Measurements from ENCODE around the gene FYB2. TPM values are rescaled to one million over a fixed set of nuclear protein-coding genes. Genes with fewer than 3 reads are reported as not detected.
A peak's percentile ranks its signal among the peaks of the same experiment; 100 is the strongest.

The FYB2 gene
- total RNA-seq, 1 donor from 2014 or later = not detected

DNA sequence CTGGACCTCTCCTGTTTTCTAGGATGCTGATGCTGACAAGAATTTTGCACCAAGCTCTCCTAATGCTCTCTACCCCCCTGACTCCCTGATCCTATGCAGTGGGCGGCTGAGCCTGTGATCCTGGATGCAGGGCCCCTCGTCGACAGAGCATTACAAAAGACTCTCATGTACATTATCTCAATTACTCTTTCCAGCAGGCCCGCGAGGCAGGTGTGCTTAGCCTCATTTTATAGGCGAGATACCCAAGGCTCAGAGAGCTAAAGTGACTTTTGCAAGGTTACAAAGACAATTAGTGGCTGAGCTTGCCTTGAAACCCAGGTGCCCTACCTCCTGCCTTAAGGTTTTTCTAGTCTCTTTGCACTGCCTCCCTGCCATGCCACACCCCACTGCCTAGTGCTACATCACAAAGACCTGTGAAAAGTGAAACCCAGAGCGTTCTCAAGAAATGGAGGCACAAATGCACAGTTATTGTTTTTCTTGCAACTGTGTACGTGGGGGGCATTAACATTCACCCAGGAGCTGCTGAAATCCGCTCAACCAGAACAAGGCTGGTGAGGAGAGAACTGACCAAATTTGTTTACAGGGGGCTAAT lies 25.4 kb upstream of the FYB2 start:
- Mint-ChIP-seq H3K4me3 (ENCODE audit: unreplicated experiment) (no peak overlapping the region), H3K27me3 (ENCODE audit: unreplicated experiment) (peaks cover 34% of the 10 kb centered on the region), H3K4me1 (ENCODE audit: unreplicated experiment) (no peaks in the 10 kb centered on the region), H3K36me3 (ENCODE audit: unreplicated experiment) (no peaks in the 10 kb centered on the region), H3K27ac (ENCODE audit: unreplicated experiment) (no peak overlapping the region), H3K9me3 (ENCODE audit: unreplicated experiment) (no peaks in the 10 kb centered on the region)
- TF ChIP-seq, protein P1, sequence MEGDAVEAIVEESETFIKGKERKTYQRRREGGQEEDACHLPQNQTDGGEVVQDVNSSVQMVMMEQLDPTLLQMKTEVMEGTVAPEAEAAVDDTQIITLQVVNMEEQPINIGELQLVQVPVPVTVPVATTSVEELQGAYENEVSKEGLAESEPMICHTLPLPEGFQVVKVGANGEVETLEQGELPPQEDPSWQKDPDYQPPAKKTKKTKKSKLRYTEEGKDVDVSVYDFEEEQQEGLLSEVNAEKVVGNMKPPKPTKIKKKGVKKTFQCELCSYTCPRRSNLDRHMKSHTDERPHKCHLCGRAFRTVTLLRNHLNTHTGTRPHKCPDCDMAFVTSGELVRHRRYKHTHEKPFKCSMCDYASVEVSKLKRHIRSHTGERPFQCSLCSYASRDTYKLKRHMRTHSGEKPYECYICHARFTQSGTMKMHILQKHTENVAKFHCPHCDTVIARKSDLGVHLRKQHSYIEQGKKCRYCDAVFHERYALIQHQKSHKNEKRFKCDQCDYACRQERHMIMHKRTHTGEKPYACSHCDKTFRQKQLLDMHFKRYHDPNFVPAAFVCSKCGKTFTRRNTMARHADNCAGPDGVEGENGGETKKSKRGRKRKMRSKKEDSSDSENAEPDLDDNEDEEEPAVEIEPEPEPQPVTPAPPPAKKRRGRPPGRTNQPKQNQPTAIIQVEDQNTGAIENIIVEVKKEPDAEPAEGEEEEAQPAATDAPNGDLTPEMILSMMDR (IDR thresholded peaks at IDR 0.05) = no peak
- DNase-seq (ENCODE audit: extremely low spot score, unreplicated experiment) = no peak

DNA sequence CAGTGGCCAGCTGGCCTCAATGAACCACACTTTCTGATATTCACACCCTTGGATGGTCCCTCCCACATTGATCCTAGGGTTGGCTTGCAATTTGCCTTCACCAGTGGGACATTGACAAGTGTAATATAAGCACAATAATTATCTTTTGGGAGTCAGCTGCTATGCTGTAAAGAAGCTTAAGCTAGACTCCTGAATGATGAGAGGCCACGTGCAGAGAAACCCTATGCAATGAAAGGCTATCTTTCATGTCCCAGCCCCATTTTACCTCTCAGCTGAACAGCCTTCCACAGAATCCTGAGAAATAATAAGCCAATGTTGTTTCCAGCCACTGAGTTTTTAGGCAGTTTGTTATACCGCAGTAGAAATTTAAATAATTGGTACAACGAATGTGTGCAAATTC lies 24.3 kb upstream of the FYB2 start:
- no peak overlapping the region for H3K4me3 Mint-ChIP-seq (ENCODE audit: unreplicated experiment)

DNA sequence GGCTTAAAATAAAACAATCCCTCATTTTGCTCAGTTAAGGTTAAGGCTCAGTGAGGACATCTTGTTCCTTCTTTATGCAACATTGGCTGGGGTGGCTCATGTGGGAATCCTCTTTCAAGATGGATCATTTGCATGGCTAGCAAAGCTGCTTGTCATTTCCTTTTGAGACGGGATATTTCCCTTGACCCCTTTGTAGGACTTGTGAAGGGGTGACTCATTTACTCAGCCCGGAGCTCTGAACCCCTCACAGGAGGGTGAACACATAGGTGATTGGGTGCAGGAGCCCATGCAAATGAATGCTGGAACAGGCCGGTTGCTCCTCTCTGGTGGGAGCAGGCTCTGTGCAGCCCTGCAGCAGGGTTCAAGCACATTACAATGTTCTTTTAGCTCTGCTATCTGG lies 19.6 kb upstream of the FYB2 start:
- no peak overlapping the region for H3K27ac Mint-ChIP-seq (ENCODE audit: unreplicated experiment)
- peaks cover 8% of the 10 kb centered on the region for H3K27me3 Mint-ChIP-seq (ENCODE audit: unreplicated experiment)
- TF ChIP-seq, protein P1 (IDR thresholded peaks at IDR 0.05) = no peak
- peaks cover 2% of the 10 kb centered on the region for H3K36me3 Mint-ChIP-seq (ENCODE audit: unreplicated experiment)
- H3K9me3 Mint-ChIP-seq (ENCODE audit: unreplicated experiment) = no peaks in the 10 kb centered on the region
- H3K4me1 Mint-ChIP-seq (ENCODE audit: unreplicated experiment) = no peaks in the 10 kb centered on the region
- peak; percentile 11 for DNase-seq (ENCODE audit: extremely low spot score, unreplicated experiment)
- no peak overlapping the region for H3K4me3 Mint-ChIP-seq (ENCODE audit: unreplicated experiment)

More for the DNA sequence above, 24.3 kb upstream of the FYB2 start:
- H3K27me3 Mint-ChIP-seq (ENCODE audit: unreplicated experiment) = peaks cover 31% of the 10 kb centered on the region
- H3K36me3 Mint-ChIP-seq (ENCODE audit: unreplicated experiment) = peaks cover 2% of the 10 kb centered on the region
- no peak for DNase-seq (ENCODE audit: extremely low spot score, unreplicated experiment)
- TF ChIP-seq, protein P1 (IDR thresholded peaks at IDR 0.05) = no peak
- H3K9me3 Mint-ChIP-seq (ENCODE audit: unreplicated experiment) = no peaks in the 10 kb centered on the region
- no peak overlapping the region for H3K27ac Mint-ChIP-seq (ENCODE audit: unreplicated experiment)
- no peaks in the 10 kb centered on the region for H3K4me1 Mint-ChIP-seq (ENCODE audit: unreplicated experiment)

DNA sequence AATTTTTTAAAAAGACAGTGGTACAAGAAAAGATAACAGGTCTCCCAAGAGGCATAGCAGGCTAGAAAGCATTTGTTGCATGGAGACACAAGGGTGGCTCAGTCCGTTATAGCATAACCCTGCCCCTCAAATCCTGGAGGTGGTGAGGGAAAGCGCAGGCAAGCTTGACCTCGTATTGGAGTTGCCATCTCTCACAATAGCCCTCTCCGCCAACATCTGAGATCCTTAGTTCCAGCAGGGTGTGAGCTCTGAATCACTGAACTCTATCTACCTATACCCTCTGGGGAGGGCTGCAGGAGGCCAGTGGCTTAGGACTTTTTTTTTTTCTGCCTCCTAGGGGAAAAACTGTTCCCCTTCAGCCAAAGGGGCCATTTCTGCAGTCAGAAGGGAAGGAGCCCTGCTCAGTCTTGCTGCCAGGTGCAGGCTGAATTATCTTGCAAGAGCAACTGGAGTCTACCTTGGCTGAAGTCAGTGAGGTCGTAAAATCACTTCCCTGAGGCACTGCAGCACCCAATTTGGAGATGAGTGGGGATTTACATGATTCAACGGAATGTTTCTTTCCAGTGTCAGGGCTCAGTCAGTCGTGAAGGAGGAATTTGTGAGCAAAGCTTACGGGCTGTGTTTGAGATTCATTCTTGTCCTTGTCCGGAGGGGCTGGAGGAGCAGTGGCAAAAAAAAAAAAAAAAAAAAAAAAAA lies 18.2 kb upstream of the FYB2 start:
- H3K4me3 Mint-ChIP-seq (ENCODE audit: unreplicated experiment) = no peak overlapping the region
- no peak for DNase-seq (ENCODE audit: extremely low spot score, unreplicated experiment)
- no peak overlapping the region for H3K27ac Mint-ChIP-seq (ENCODE audit: unreplicated experiment)
- H3K9me3 Mint-ChIP-seq (ENCODE audit: unreplicated experiment) = no peaks in the 10 kb centered on the region
- TF ChIP-seq, protein P1 (IDR thresholded peaks at IDR 0.05) = no peak
- H3K27me3 Mint-ChIP-seq (ENCODE audit: unreplicated experiment) = peaks cover 6% of the 10 kb centered on the region
- H3K4me1 Mint-ChIP-seq (ENCODE audit: unreplicated experiment) = peaks cover 8% of the 10 kb centered on the region
- H3K36me3 Mint-ChIP-seq (ENCODE audit: unreplicated experiment) = peaks cover 2% of the 10 kb centered on the region

DNA sequence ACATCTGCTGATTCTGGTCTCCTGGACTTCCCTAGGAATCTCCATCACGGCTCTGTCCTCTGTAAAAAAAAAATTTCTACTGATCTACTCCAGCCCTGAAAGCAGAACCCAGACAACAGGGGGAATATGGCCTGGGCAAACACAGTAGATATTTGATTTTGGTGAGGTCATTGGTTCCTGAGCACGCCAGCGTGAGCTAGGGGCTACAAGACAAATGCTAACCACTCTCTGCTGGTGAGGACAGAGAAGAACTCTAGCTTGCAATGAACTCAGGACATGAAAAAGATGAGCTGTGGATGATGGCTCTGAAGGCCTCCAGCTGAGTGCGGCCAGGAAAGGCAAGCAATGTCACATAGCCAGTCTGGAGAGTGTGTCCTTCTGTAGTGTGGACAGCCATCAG lies 17.2 kb upstream of the FYB2 start:
- peaks cover 2% of the 10 kb centered on the region for H3K36me3 Mint-ChIP-seq (ENCODE audit: unreplicated experiment)
- peaks cover under 1% of the 10 kb centered on the region for H3K27me3 Mint-ChIP-seq (ENCODE audit: unreplicated experiment)
- no peak overlapping the region for H3K4me3 Mint-ChIP-seq (ENCODE audit: unreplicated experiment)
- H3K4me1 Mint-ChIP-seq (ENCODE audit: unreplicated experiment) = peaks cover 18% of the 10 kb centered on the region
- no peaks in the 10 kb centered on the region for H3K9me3 Mint-ChIP-seq (ENCODE audit: unreplicated experiment)
- no peak for DNase-seq (ENCODE audit: extremely low spot score, unreplicated experiment)
- TF ChIP-seq, protein P1 (IDR thresholded peaks at IDR 0.05) = no peak
- H3K27ac Mint-ChIP-seq (ENCODE audit: unreplicated experiment) = no peak overlapping the region
